NCI-H187 treated with DMSO at 0.1 percent for 48 hours (cell line): ENCODE data around the gene PSMD6.
A peak's percentile ranks its signal among the peaks of the same experiment; 100 is the strongest.

Experiments
- DNase-seq: peaks from one replicate; lab custom pipeline; 2025; lab: John Stamatoyannopoulos, UW

PSMD6 gene

DNA sequence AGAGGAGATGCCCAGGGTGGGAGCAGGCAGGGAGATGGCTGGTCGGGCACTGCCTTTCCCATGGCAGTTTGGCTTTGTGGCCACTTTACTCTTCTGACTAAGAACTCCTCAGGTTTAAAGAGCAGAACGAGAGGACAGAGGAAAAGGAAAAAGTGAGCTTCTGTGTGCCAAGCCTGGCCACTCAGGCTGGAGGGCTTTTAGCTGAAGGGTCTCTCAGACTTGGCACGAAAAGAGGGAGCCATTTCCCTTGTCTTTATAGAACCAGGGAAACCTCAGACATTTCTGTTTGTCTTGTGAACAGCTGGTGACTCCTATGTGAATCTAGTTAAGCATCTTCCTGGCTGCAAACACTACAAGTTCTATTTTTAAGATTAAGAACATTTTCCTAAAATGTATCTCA lies 23.3 kb upstream of the PSMD6 start:
- peak; percentile 11 for DNase-seq

DNA sequence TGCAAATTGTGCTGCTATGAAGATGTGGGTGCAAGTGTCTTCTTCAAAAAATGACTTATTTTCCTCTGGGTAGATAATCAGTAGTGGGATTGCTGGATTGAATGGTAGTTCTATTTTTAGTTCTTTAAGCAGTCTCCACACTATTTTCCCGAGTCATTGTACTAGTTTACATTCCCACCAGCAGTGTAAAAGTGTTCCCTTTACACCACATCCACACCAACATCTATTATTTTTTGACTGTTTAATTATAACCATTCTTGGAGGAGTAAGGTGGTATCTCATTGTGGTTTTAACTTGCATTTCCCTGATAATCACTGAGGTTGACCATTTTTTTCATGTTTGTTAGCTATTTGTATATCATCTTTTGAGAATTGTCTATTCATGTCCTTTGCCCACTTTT lies 19.7 kb upstream of the PSMD6 start:
- DNase-seq = no peak

GRCh38 chr3:64039981-64040733 lies 16.9 kb upstream of the PSMD6 start:
- no peak for DNase-seq

GRCh38 chr3:64039332-64039731 lies 16.0 kb upstream of the PSMD6 start:
- DNase-seq = no peak

DNA sequence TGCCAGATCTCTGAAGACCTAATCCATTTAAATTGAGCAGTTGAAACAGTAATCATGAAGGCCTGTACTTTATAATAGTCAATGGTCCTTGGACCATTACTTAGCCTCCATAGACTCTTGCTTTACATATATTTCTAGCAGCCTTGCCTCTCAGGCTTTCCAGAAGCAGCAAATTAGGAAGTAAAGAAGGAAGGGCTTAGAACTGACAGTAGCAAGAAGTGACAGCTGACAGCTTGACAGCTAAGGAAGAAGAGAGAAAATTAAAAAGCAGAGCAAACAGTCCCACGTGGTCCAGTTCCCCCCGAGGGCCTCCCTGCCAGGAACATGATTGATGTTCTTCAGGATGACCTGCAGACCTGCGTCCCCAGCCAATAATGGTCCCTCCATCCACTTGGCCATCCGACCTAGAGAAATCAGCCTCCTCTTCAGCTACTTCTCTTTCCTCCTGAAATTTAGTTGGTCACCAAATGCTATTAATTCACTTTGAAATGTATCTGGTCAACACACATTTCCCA lies 15.0 kb upstream of the PSMD6 start:
- no peak for DNase-seq

GRCh38 chr3:64037084-64037483 lies 13.8 kb upstream of the PSMD6 start:
- no peak for DNase-seq

- DNase-seq = no peak
Observed at GRCh38 chr3:64033069-64033468, 9.8 kb upstream of the PSMD6 start.

- DNase-seq = no peak
Observed at GRCh38 chr3:64031540-64032508, 8.5 kb upstream of the PSMD6 start.

DNA sequence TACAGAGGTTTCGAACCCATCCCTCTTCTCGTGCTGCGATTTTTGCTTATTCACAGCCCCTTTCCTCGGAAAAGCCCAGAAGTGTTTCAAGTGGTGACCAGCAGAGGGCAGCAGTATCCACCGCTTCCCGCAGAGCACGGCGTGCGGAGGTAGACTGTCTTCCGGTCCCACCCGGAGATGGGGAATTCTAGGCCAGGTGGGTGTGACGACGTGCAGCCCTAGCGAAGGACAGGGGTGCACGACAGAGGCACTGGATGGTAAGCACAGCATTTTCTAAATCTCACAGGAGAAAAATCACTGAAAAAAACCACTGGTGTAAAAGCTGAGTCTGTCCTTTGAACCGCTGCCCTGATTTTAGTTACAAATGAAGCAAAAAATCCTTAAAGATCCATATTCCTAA lies 7.4 kb upstream of the PSMD6 start:
- DNase-seq = no peak

DNA sequence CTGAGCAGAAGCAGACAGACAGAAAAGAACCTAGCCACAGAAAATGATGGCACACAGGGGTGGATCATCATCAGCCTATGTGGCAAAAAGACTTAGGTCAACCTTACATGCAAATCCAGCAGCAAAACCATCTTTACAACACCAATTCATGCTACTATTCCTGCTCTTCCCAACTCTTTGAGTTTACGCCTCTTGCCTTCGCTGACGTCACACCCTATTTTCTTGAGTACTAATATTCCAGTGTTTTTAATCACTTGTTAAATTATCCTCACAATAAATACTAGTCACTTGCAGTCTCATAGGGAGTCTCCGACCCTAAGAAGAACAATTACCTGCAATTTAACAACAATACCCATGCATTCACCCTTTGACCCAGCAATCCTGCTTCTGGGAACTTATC lies 6.0 kb upstream of the PSMD6 start:
- no peak for DNase-seq

- no peak for DNase-seq
Observed at GRCh38 chr3:64028754-64029153, 5.5 kb upstream of the PSMD6 start.

DNA sequence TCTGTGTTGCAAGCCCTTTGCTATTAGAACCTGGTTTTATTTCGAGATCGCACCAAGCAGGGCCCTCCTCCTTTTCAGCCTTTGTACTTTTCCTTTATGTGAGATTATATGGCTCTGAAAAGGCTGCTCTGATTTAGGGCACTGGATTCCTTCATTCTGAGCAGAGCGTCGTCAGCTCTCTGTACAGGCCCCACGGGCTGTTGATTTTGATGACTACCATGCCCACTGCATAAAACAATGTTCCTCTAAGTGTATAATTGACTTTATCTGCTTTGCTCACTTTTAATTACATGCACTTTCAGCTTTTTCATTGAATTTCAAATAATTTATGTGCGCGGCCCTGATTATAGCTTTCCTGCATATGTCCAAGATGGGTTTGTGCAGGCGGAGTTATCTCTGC lies 4.4 kb upstream of the PSMD6 start:
- no peak for DNase-seq

DNA sequence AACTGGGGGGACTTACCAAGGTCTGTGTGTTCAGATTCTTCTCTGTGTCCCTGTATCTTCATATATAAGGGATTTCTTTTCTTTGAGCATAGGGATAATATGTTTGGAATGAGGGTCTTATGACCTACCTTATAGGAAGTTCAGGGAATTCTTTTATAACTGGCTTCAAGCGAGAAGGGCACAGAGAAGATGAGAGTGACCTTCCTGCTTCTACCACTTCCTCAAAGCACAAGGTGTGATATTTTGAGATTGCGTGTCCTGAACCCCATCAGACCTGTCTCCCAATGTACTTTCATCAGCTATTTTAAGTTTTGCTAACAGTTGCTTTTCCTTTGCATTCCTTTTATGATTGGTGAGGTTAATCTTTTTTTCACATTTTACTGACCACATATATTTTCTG lies 3.1 kb upstream of the PSMD6 start:
- no peak for DNase-seq

GRCh38 chr3:64023861-64024223 lies 548 bp upstream of the PSMD6 start:
- no peak for DNase-seq

GRCh38 chr3:64022451-64023186 lies 675 bp downstream of the PSMD6 start:
- no peak for DNase-seq

DNA sequence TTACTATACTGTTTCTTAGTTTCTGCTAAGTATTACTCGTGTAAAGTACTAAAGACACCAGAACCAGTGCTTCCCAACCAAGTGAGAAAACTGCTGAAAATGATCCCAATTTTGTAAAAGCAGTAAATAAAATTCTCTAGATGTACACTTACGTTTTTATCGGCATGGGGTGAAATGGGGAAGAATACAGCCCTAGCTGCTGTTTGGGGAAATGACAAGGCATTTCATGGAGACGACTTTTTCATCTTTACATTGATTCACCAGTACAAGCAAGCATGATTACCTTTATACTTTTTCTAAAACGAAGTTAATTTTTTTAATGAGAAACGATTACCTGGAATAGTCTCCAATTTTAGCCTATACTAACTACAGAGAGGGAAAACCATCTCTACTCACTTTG lies 1.4 kb downstream of the PSMD6 start:
- DNase-seq = no peak

DNA sequence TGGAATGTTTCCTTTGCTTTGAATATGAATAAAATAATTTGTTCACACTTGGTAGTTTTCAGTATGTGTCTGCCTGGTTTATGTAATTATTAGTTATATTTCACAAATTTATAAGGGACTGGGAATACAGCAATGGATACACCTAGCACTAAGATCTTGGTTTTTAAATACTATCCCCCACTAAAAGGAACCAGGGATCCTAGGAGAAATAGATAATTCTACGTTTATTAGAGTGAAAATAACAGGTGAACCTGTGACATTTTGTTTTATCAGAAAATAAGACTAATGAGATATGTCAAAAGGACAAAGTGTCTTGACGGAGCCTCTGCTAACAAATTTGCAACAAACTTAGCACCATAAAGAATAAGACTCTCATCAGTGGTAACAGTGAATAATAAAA lies 3.4 kb downstream of the PSMD6 start:
- DNase-seq = no peak

DNA sequence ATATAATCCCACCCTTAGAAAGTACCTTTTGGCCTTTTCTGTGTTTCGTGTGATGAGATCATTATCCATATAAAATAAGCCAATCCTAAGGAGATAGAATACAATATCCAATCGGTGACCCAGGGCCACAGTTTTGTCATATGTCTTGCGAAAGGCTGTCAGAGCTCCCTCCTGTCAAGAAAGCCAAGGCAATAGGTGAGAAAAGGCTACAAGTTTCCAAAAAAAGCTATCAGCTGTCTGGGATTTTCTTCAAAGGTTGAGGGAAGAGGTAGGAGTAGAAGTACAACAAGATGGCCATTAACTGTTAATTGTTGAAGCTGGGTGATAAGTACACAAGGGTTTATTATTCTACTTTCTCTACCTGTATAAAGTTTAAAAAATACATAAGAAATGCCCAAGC lies 4.0 kb downstream of the PSMD6 start:
- DNase-seq = no peak

DNA sequence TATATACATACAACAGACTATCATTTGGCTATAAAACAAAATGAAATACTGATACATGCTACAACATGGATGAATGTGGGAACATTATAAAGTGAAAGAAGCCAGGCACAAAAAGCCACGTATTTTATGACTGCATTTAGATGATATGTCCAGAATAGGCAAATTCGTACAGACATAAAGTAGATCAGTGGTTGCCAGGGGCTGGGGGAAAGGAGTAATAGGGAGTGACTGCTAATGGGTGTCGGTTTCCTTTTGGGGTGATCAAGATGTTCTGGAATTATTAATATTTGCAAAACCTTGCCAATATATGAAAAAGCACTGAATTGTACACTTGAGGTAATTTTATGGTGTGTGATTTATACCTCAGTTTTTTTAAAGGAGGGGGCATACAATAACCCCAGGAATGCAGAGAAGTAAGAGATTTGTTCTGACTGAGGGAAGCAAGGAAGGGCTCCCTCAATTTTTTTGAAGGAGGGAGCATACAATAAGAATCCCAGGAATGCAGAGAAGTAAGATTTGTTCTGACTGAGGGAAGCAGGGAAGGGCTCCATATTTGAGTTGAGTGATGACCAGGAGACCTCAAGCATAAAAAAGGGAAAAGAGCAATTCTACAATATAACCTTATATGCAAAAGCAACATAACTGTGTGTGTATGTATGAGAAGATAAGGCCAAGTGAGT lies 6.2 kb downstream of the PSMD6 start:
- DNase-seq = no peak

GRCh38 chr3:64011685-64012084 lies 11.6 kb downstream of the PSMD6 start:
- DNase-seq = no peak

DNA sequence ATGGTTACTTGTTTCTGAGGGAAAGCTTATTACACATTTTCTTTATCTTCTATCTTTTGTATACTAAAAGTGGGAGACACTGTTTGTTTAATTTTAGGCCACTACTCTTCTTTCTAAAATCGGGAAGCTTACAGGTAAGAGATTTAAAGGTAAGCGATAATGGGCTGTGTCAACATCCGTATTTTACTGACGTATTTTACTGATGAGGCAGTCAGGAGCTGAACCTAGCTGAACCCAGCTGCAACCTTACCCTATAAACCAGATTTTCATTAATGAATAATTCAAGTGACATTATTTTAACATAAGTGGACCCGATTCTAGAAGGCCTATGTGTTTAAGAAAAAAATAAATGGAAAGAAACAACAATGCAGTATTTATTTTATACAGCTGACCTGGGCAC lies 13.1 kb downstream of the PSMD6 start:
- DNase-seq = no peak

DNA sequence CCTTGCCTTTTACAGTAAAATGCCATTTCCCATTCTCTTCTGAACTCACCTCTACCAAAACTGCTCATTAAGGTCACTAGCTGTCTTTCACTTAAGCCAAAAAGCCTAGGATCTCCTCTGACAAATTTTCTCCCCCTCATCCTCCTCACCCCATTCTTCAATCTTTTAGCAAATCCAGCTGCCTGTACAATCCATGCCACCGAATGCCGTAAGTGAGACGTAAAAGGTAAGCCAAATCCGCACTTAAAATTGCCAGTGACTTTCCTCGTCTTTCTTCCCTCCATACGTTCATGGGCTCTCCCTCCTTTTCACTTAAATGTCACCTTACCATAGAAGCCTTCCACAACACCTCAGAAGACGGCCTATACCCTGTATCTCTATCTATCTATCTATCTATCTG lies 13.8 kb downstream of the PSMD6 start:
- no peak for DNase-seq
